ENCODE data around the gene CTPS1.

DNA sequence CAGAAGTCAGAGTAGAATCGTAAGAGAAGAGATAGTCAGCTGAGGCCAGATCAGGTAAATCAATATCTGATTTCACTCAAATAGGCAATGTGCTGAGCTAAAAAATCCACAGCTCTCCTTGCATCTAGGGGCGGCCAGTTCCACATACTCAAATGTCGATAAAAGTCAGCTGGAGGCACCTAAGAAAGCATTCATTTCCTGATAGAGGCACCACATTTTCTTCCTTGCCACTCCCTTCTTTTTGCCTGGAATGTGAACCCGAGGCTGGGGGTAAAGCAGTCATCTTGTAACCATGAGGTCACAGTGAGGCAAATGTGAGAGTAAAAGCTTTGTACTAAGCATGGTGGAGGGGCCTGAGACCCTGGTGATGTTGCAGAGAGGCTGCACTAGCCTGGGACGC lies 24.2 kb upstream of the CTPS1 start:
- TF ChIP-seq, protein P1, sequence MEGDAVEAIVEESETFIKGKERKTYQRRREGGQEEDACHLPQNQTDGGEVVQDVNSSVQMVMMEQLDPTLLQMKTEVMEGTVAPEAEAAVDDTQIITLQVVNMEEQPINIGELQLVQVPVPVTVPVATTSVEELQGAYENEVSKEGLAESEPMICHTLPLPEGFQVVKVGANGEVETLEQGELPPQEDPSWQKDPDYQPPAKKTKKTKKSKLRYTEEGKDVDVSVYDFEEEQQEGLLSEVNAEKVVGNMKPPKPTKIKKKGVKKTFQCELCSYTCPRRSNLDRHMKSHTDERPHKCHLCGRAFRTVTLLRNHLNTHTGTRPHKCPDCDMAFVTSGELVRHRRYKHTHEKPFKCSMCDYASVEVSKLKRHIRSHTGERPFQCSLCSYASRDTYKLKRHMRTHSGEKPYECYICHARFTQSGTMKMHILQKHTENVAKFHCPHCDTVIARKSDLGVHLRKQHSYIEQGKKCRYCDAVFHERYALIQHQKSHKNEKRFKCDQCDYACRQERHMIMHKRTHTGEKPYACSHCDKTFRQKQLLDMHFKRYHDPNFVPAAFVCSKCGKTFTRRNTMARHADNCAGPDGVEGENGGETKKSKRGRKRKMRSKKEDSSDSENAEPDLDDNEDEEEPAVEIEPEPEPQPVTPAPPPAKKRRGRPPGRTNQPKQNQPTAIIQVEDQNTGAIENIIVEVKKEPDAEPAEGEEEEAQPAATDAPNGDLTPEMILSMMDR (IDR thresholded peaks at IDR 0.05), result no peak
- TF ChIP-seq POLR2A (IDR thresholded peaks at IDR 0.05), result no peak

Data from Peyer's patch (tissue), 4 donors.